ENCODE results near the gene METRN.

METRN gene

GRCh38 chr16:670485-671352, 44.2 kb upstream of the METRN start:
- H3K4me3 ChIP-seq (ENCODE audit: control insufficient read depth, low read depth, low read length), result no peak overlapping the region
- no peak for DNase-seq (ENCODE audit: low read depth)
- TF ChIP-seq, protein P1, sequence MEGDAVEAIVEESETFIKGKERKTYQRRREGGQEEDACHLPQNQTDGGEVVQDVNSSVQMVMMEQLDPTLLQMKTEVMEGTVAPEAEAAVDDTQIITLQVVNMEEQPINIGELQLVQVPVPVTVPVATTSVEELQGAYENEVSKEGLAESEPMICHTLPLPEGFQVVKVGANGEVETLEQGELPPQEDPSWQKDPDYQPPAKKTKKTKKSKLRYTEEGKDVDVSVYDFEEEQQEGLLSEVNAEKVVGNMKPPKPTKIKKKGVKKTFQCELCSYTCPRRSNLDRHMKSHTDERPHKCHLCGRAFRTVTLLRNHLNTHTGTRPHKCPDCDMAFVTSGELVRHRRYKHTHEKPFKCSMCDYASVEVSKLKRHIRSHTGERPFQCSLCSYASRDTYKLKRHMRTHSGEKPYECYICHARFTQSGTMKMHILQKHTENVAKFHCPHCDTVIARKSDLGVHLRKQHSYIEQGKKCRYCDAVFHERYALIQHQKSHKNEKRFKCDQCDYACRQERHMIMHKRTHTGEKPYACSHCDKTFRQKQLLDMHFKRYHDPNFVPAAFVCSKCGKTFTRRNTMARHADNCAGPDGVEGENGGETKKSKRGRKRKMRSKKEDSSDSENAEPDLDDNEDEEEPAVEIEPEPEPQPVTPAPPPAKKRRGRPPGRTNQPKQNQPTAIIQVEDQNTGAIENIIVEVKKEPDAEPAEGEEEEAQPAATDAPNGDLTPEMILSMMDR (IDR thresholded peaks at IDR 0.05; ENCODE audit: control insufficient read depth, insufficient read depth, low read depth, low read length, missing control alignments), result no peak

DNA sequence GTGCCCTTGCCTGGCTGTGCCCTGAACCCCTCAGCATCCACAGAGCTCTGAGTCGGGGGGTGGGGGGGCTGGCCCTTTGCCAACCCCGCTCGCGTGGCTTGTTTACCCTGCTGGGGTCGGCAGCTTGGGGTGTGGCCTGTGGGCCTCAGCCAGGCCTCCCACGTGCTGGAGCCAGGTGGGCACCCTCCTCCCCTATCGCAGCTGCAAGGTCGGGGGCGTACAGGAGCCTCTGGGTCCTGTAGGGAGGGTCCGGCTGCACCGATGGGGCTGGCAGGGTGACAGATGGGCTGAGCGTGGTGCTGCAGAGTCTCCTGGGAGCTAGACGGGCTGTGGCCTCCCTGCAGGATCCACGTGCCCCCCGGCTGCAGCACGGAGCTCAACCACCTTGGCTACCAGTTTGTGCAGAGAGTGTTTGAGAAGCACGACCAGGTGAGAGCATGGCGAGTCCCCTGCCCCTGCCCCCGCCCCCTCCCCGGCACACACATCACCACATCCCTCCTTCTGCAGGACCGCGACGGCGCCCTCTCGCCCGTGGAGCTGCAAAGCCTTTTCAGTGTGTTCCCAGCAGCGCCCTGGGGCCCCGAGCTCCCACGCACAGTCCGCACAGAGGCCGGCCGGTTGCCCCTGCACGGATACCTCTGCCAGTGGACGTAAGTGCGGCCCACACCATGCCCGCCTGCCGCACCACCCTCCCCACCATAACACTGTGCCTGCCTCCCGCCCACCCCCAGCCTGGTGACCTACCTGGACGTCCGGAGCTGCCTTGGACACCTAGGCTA, 43.4 kb upstream of the METRN start:
- TF ChIP-seq, protein P1 (IDR thresholded peaks at IDR 0.05; ENCODE audit: control insufficient read depth, insufficient read depth, low read depth, low read length, missing control alignments), result no peak
- DNase-seq (ENCODE audit: low read depth), result no peak
- H3K4me3 ChIP-seq (ENCODE audit: control insufficient read depth, low read depth, low read length), result no peak overlapping the region

DNA sequence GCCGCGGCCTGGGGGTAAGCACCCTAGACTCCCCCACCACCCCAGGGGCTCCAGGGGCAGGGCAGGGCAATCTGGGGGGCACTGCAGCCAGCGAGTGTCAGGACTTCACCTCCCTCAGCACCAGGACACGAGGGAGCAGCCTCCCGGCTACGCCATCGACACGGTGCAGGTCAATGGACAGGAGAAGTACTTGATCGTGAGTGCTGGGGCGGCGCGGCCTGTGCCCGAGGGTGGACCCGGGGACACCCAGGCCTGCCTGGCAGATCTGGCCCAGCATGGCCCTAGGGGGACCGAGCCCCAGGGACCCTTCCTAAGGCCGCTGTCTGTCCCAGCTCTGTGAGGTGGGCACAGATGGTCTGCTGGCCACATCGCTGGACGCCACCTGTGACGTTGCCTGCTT, 42.5 kb upstream of the METRN start:
- no peak overlapping the region for H3K4me3 ChIP-seq (ENCODE audit: control insufficient read depth, low read depth, low read length)
- no peak for DNase-seq (ENCODE audit: low read depth)
- TF ChIP-seq, protein P1 (IDR thresholded peaks at IDR 0.05; ENCODE audit: control insufficient read depth, insufficient read depth, low read depth, low read length, missing control alignments), result no peak

DNA sequence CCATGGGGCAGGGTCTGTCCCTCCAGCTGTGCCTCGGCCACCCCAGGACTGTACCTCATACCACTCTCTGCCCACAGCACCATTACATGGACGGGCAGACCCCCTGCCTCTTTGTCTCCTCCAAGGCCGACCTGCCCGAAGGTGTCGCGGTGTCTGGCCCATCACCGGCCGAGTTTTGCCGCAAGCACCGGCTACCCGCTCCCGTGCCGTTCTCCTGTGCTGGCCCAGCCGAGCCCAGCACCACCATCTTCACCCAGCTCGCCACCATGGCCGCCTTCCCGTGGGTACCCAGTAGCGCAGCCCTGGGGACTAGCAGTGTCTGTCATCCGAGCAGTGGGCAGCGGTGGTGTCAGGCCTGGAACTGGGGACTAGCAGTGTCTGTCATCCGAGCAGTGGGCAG, 42.1 kb upstream of the METRN start:
- H3K4me3 ChIP-seq (ENCODE audit: control insufficient read depth, low read depth, low read length), result no peak overlapping the region
- no peak for DNase-seq (ENCODE audit: low read depth)
- TF ChIP-seq, protein P1 (IDR thresholded peaks at IDR 0.05; ENCODE audit: control insufficient read depth, insufficient read depth, low read depth, low read length, missing control alignments), result no peak

GRCh38 chr16:673399-673991, 41.4 kb upstream of the METRN start:
- DNase-seq (ENCODE audit: low read depth), result no peak
- H3K4me3 ChIP-seq (ENCODE audit: control insufficient read depth, low read depth, low read length), result no peak overlapping the region
- TF ChIP-seq, protein P1 (IDR thresholded peaks at IDR 0.05; ENCODE audit: control insufficient read depth, insufficient read depth, low read depth, low read length, missing control alignments), result no peak

GRCh38 chr16:674214-674881, 40.6 kb upstream of the METRN start:
- TF ChIP-seq, protein P1 (IDR thresholded peaks at IDR 0.05; ENCODE audit: control insufficient read depth, insufficient read depth, low read depth, low read length, missing control alignments), result no peak
- DNase-seq (ENCODE audit: low read depth), result no peak
- no peak overlapping the region for H3K4me3 ChIP-seq (ENCODE audit: control insufficient read depth, low read depth, low read length)

All from AG09309 (cell line).